ENCODE data around the gene CPD. TPM values are rescaled to one million over a fixed set of nuclear protein-coding genes. Genes with fewer than 3 reads are reported as not detected.
"Not testable (repeated sequence)": the region's sequence is repeated elsewhere in the genome, so short reads cannot be mapped to it uniquely, and the experiment has no call there.

CPD gene
- total RNA-seq, 1 experiment from 2014 or later: 56.1 TPM

- Histone ChIP-seq H3K9me3 (replicated peaks) (no peaks in the 10 kb centered on the region), H3K4me3 (no peak overlapping the region), H3K4me1 (peaks cover 21% of the 10 kb centered on the region), H3K36me3 (peaks cover 10% of the 10 kb centered on the region), H3K27me3 (no peaks in the 10 kb centered on the region), H3K27ac (no peak overlapping the region)
- DNase-seq: no peak
These were observed 11.1 kb downstream of the CPD start for GRCh38 chr17:30389756-30390300.

GRCh38 chr17:30391534-30391933 is 12.8 kb downstream of the CPD start:
- Histone ChIP-seq H3K27me3 (no peaks in the 10 kb centered on the region), H3K27ac (no peak overlapping the region), H3K4me3 (no peak overlapping the region), H3K36me3 (peaks cover 5% of the 10 kb centered on the region), H3K4me1 (peaks cover 31% of the 10 kb centered on the region), H3K9me3 (replicated peaks) (no peaks in the 10 kb centered on the region)
- DNase-seq: no peak

- Histone ChIP-seq H3K27ac (no peak overlapping the region), H3K4me1 (peaks cover 30% of the 10 kb centered on the region), H3K4me3 (no peak overlapping the region), H3K36me3 (peaks cover 5% of the 10 kb centered on the region; the same call in 1 of the 2 replicates), H3K9me3 (replicated peaks) (no peaks in the 10 kb centered on the region), H3K27me3 (no peaks in the 10 kb centered on the region)
- DNase-seq: no peak
These were observed 14.8 kb downstream of the CPD start for GRCh38 chr17:30393491-30393890.

- no peak for DNase-seq
- H3K9me3 ChIP-seq (replicated peaks): no peaks in the 10 kb centered on the region
- no peak overlapping the region for H3K27ac ChIP-seq
- no peak overlapping the region for H3K4me3 ChIP-seq
- peaks cover 5% of the 10 kb centered on the region; the same call in 1 of the 2 replicates for H3K36me3 ChIP-seq
- peaks cover 30% of the 10 kb centered on the region for H3K4me1 ChIP-seq
- no peaks in the 10 kb centered on the region for H3K27me3 ChIP-seq
These were observed 15.5 kb downstream of the CPD start for GRCh38 chr17:30393911-30394867.

- DNase-seq: no peak
- Histone ChIP-seq H3K27ac (no peak overlapping the region), H3K36me3 (peaks cover 5% of the 10 kb centered on the region; the same call in 1 of the 2 replicates), H3K27me3 (no peaks in the 10 kb centered on the region), H3K4me1 (peaks cover 27% of the 10 kb centered on the region), H3K9me3 (replicated peaks) (no peaks in the 10 kb centered on the region), H3K4me3 (no peak overlapping the region)
These were observed 16.8 kb downstream of the CPD start for GRCh38 chr17:30395398-30396022.

- no peaks in the 10 kb centered on the region for H3K27me3 ChIP-seq
- no peak overlapping the region for H3K27ac ChIP-seq
- no peak for DNase-seq
- H3K4me1 ChIP-seq: peaks cover 27% of the 10 kb centered on the region
- H3K9me3 ChIP-seq (replicated peaks): no peaks in the 10 kb centered on the region
- no peak overlapping the region for H3K4me3 ChIP-seq
- peaks cover 5% of the 10 kb centered on the region; the same call in 1 of the 2 replicates for H3K36me3 ChIP-seq
These were observed 17.4 kb downstream of the CPD start for GRCh38 chr17:30396129-30396528.

- no peak for DNase-seq
- no peaks in the 10 kb centered on the region for H3K27me3 ChIP-seq
- H3K36me3 ChIP-seq: peaks cover 5% of the 10 kb centered on the region; the same call in 1 of the 2 replicates
- no peaks in the 10 kb centered on the region for H3K9me3 ChIP-seq (replicated peaks)
- H3K27ac ChIP-seq: no peak overlapping the region
- H3K4me1 ChIP-seq: peaks cover 27% of the 10 kb centered on the region
- H3K4me3 ChIP-seq: no peak overlapping the region
These were observed 17.9 kb downstream of the CPD start for GRCh38 chr17:30396612-30397011.

GRCh38 chr17:30398328-30399041 is 19.8 kb downstream of the CPD start:
- H3K4me3 ChIP-seq: no peak overlapping the region
- H3K27me3 ChIP-seq: no peaks in the 10 kb centered on the region
- peak in 1 of 2 experiments; percentile 58 for DNase-seq
- H3K27ac ChIP-seq: no peak overlapping the region
- H3K4me1 ChIP-seq: peaks cover 16% of the 10 kb centered on the region
- H3K9me3 ChIP-seq (replicated peaks): no peaks in the 10 kb centered on the region; the same call in 1 of the 2 replicates
- H3K36me3 ChIP-seq: peaks cover 11% of the 10 kb centered on the region; the same call in 1 of the 2 replicates

GRCh38 chr17:30401097-30401496 is 22.4 kb downstream of the CPD start:
- Histone ChIP-seq H3K36me3 (peaks cover 15% of the 10 kb centered on the region; the same call in 1 of the 2 replicates), H3K27ac (no peak overlapping the region), H3K4me3 (no peak overlapping the region), H3K4me1 (peaks cover 20% of the 10 kb centered on the region), H3K27me3 (no peaks in the 10 kb centered on the region), H3K9me3 (replicated peaks) (no peaks in the 10 kb centered on the region; the same call in 1 of the 2 replicates)
- no peak for DNase-seq

GRCh38 chr17:30405161-30405560 is 26.4 kb downstream of the CPD start:
- Histone ChIP-seq H3K27ac (no peak overlapping the region), H3K27me3 (no peaks in the 10 kb centered on the region), H3K4me1 (peaks cover 13% of the 10 kb centered on the region), H3K9me3 (replicated peaks) (peaks cover 10% of the 10 kb centered on the region), H3K36me3 (peaks cover 10% of the 10 kb centered on the region; the same call in 1 of the 2 replicates), H3K4me3 (no peak overlapping the region)
- no peak for DNase-seq

GRCh38 chr17:30410627-30411026 is 31.9 kb downstream of the CPD start:
- H3K9me3 ChIP-seq (replicated peaks): peaks cover 15% of the 10 kb centered on the region
- not testable (repeated sequence) for H3K27me3 ChIP-seq, H3K27ac ChIP-seq, H3K4me3 ChIP-seq, H3K36me3 ChIP-seq, H3K4me1 ChIP-seq, DNase-seq

GRCh38 chr17:30412008-30412496 is 33.3 kb downstream of the CPD start:
- H3K4me3 ChIP-seq, H3K4me1 ChIP-seq, H3K36me3 ChIP-seq, H3K27ac ChIP-seq, DNase-seq, H3K27me3 ChIP-seq: not testable (repeated sequence)
- peaks cover 11% of the 10 kb centered on the region for H3K9me3 ChIP-seq (replicated peaks)

- Histone ChIP-seq H3K36me3 (peaks cover 8% of the 10 kb centered on the region), H3K9me3 (replicated peaks) (peaks cover 9% of the 10 kb centered on the region; the same call in 1 of the 2 replicates), H3K27ac (no peak overlapping the region), H3K4me1 (no peaks in the 10 kb centered on the region), H3K27me3 (no peaks in the 10 kb centered on the region), H3K4me3 (no peak overlapping the region)
- no peak for DNase-seq
These were observed 34.4 kb downstream of the CPD start for GRCh38 chr17:30413109-30413508.

GRCh38 chr17:30414486-30414885 is 35.8 kb downstream of the CPD start:
- DNase-seq: no peak
- no peaks in the 10 kb centered on the region for H3K27me3 ChIP-seq
- H3K27ac ChIP-seq: no peak overlapping the region
- H3K9me3 ChIP-seq (replicated peaks): peaks cover 9% of the 10 kb centered on the region; the same call in 1 of the 2 replicates
- peaks cover 8% of the 10 kb centered on the region for H3K36me3 ChIP-seq
- no peak overlapping the region for H3K4me3 ChIP-seq
- no peaks in the 10 kb centered on the region for H3K4me1 ChIP-seq

Data from SJCRH30 (cell line).